ENCODE results near the gene ZMYND19.

The ZMYND19 gene

GRCh38 chr9:137583957-137584356 lies 6.4 kb downstream of the ZMYND19 start:
- Histone ChIP-seq H3K79me2 (ENCODE audit: insufficient read depth, low read length) (no peaks in the 10 kb centered on the region), H3K36me3 (ENCODE audit: low read length) (no peaks in the 10 kb centered on the region), H3K4me3 (ENCODE audit: insufficient read depth, low read length, poor library complexity, severe bottlenecking) (no peak overlapping the region), H3K4me2 (ENCODE audit: low read depth, low read length, poor library complexity, severe bottlenecking) (no peak overlapping the region), H3F3A (ENCODE audit: insufficient read depth) (no peaks in the 10 kb centered on the region), H2AFZ (ENCODE audit: low read depth, low read length, severe bottlenecking) (no peak overlapping the region), H3K27me3 (ENCODE audit: low read length) (no peaks in the 10 kb centered on the region), H3K9ac (ENCODE audit: low read length) (no peak overlapping the region), H4K20me1 (ENCODE audit: low read depth, low read length) (0 out of 2 replicates have a peak, but pooled peaks cover 1% of the 10 kb centered on the region), H3K9me3 (ENCODE audit: insufficient read depth, low read length) (no peaks in the 10 kb centered on the region), H3K27ac (ENCODE audit: low read depth, low read length) (no peak overlapping the region), H3K9me2 (replicated peaks; ENCODE audit: insufficient read depth, low read length) (no peaks in the 10 kb centered on the region)
- no peak for TF ChIP-seq EZH2phosphoT487 (conservative IDR thresholded peaks at IDR 0.05; ENCODE audit: low read length)
- TF ChIP-seq CTCF (IDR thresholded peaks at IDR 0.05; ENCODE audit: insufficient read depth, low read length, poor library complexity, severe bottlenecking) = no peak

- Histone ChIP-seq H3K4me3 (ENCODE audit: insufficient read depth, low read length, poor library complexity, severe bottlenecking) (no peak overlapping the region), H3K9ac (ENCODE audit: low read length) (no peak overlapping the region), H2AFZ (ENCODE audit: low read depth, low read length, severe bottlenecking) (no peak overlapping the region), H3K36me3 (ENCODE audit: low read length) (no peaks in the 10 kb centered on the region), H4K20me1 (ENCODE audit: low read depth, low read length) (no peaks in the 10 kb centered on the region), H3F3A (ENCODE audit: insufficient read depth) (no peaks in the 10 kb centered on the region), H3K79me2 (ENCODE audit: insufficient read depth, low read length) (peaks cover 3% of the 10 kb centered on the region; the same call in 1 of the 2 replicates), H3K9me3 (ENCODE audit: insufficient read depth, low read length) (no peaks in the 10 kb centered on the region), H3K27me3 (ENCODE audit: low read length) (no peaks in the 10 kb centered on the region), H3K4me2 (ENCODE audit: low read depth, low read length, poor library complexity, severe bottlenecking) (no peak overlapping the region), H3K9me2 (replicated peaks; ENCODE audit: insufficient read depth, low read length) (no peaks in the 10 kb centered on the region), H3K27ac (ENCODE audit: low read depth, low read length) (no peak overlapping the region)
- no peak for TF ChIP-seq EZH2phosphoT487 (conservative IDR thresholded peaks at IDR 0.05; ENCODE audit: low read length)
- TF ChIP-seq CTCF (IDR thresholded peaks at IDR 0.05; ENCODE audit: insufficient read depth, low read length, poor library complexity, severe bottlenecking) = no peak
Observed at GRCh38 chr9:137583347-137583746, 7.0 kb downstream of the ZMYND19 start.

- no peaks in the 10 kb centered on the region for H3K36me3 ChIP-seq (ENCODE audit: low read length)
Observed at GRCh38 chr9:137582286-137582860, 7.9 kb downstream of the ZMYND19 start.

More at GRCh38 chr9:137582286-137582860, 7.9 kb downstream of the ZMYND19 start:
- H3K4me3 ChIP-seq (ENCODE audit: insufficient read depth, low read length, poor library complexity, severe bottlenecking) = no peak overlapping the region
- no peaks in the 10 kb centered on the region; the same call in 1 of the 2 replicates for H4K20me1 ChIP-seq (ENCODE audit: low read depth, low read length)
- H3K9me3 ChIP-seq (ENCODE audit: insufficient read depth, low read length) = no peaks in the 10 kb centered on the region
- TF ChIP-seq EZH2phosphoT487 (conservative IDR thresholded peaks at IDR 0.05; ENCODE audit: low read length) (no peak), CTCF (IDR thresholded peaks at IDR 0.05; ENCODE audit: insufficient read depth, low read length, poor library complexity, severe bottlenecking) (no peak)
- H3F3A ChIP-seq (ENCODE audit: insufficient read depth) = 0 out of 2 replicates have a peak, but pooled peaks cover 2% of the 10 kb centered on the region
- H3K27me3 ChIP-seq (ENCODE audit: low read length) = no peaks in the 10 kb centered on the region
- no peaks in the 10 kb centered on the region for H3K9me2 ChIP-seq (replicated peaks; ENCODE audit: insufficient read depth, low read length)
- H3K27ac ChIP-seq (ENCODE audit: low read depth, low read length) = no peak overlapping the region
- H3K4me2 ChIP-seq (ENCODE audit: low read depth, low read length, poor library complexity, severe bottlenecking) = no peak overlapping the region
- no peak overlapping the region for H2AFZ ChIP-seq (ENCODE audit: low read depth, low read length, severe bottlenecking)
- H3K9ac ChIP-seq (ENCODE audit: low read length) = no peak overlapping the region
- H3K79me2 ChIP-seq (ENCODE audit: insufficient read depth, low read length) = peaks cover 13% of the 10 kb centered on the region
